K562 (cell line): ENCODE measurements around the gene KRTAP15-1. TPM values are rescaled to one million over a fixed set of nuclear protein-coding genes. Genes with fewer than 3 reads are reported as not detected.

Experiments
- ATAC-seq: fragments of 200-7000 bp; cut with Tn5 transposase; 3 replicates; pipeline ENCODE4 v1.9.1; 2020; ENCODE audit warnings: moderate library complexity
- BruUV-seq: library from RNA; stranded (reverse); fragments of 400-500 nt; replicated peaks from 2 replicates; lab custom pipeline; 2021; lab: Mats Ljungman, UMichigan
- CTCF ChIA-PET: fragments of 300-600 bp; formaldehyde crosslinking; extraction: SDS; loops from one replicate; lab custom pipeline; 2021; ENCODE audit warnings: low intra/inter-chr PET ratio; lab: Yijun Ruan, JAX
- POLR2A ChIA-PET: fragments of 300-600, 350-650 bp; sonication (Branson Sonifier 250); formaldehyde crosslinking; extraction: SDS; loops from one replicate; lab custom pipeline; 2021; ENCODE audit warnings: antibody characterized with exemption, inconsistent platforms; lab: Yijun Ruan, JAX
- DNase-seq, 4 experiments: peaks; one replicate each; pipeline versions ENCODE4 v3.0.0 to v3.0.0-alpha.2; 2011 to 2018; ENCODE audit warnings: low spot score in 3 of 4, mixed read lengths in 3 of 4; ENCODE audit errors: extremely low read depth in 1 of 4
- FAIRE-seq: peaks from 2 replicates; lab custom pipeline; 2011; peaks lifted over from hg19 to GRCh38; lab: Jason Lieb, UNC
- H2AFZ ChIP-seq: 2 replicates; pipeline ENCODE4 v1.6.0; 2011; ENCODE audit warnings: low read depth, low read length, control low read depth, inconsistent platforms
- H3K27ac ChIP-seq: fragments of 200-600 bp; 3 replicates; pipeline ENCODE4 v1.8.0; 2011; ENCODE audit warnings: low read depth, mild to moderate bottlenecking, control low read depth, inconsistent platforms, low read length, moderate library complexity, mixed read lengths; ENCODE audit errors: extremely low read depth
- H3K27me3 ChIP-seq, 2 experiments: fragments of 300-600 bp in 1 of 2; 2 replicates in 1 of 2; 3 replicates in 1 of 2; pipeline versions ENCODE4 v1.6.0 to v1.8.0; 2011; ENCODE audit warnings: inconsistent platforms in 2 of 2, low read length in 2 of 2, mild to moderate bottlenecking in 1 of 2, mixed read lengths in 1 of 2, moderate library complexity in 1 of 2; ENCODE audit not compliant: control insufficient read depth in 2 of 2, insufficient read depth in 2 of 2
- H3K36me3 ChIP-seq: fragments of 300-600 bp; 3 replicates; pipeline ENCODE4 v1.8.0; 2011; ENCODE audit warnings: mild to moderate bottlenecking, low read length, inconsistent platforms; ENCODE audit not compliant: control insufficient read depth, insufficient read depth
- H3K4me1 ChIP-seq, 2 experiments: fragments of 200-600 bp in 1 of 2; replicated peaks in 1 of 2; 2 replicates in 1 of 2; 3 replicates in 1 of 2; pipeline versions ENCODE4 v1.5.1 to v1.8.0; 2011; ENCODE audit warnings: inconsistent platforms in 2 of 2, low read length in 2 of 2, mild to moderate bottlenecking in 1 of 2, mixed read lengths in 1 of 2, moderate library complexity in 1 of 2; ENCODE audit not compliant: control insufficient read depth in 2 of 2, insufficient read depth in 2 of 2
- H3K4me2 ChIP-seq: 2 replicates; pipeline ENCODE4 v1.6.1; 2011; ENCODE audit warnings: low read length, control low read depth, inconsistent platforms, mixed read lengths; ENCODE audit not compliant: insufficient read depth
- H3K4me3 ChIP-seq: fragments of 200-600 bp; sonication (generic), shearing (Covaris generic); 2 replicates; pipeline ENCODE4 v1.5.1; 2016; ENCODE audit warnings: control low read depth, inconsistent platforms
- H3K79me2 ChIP-seq: fragments of 200-600 bp; 3 replicates; pipeline ENCODE4 v1.8.0; 2011; ENCODE audit warnings: low read length, inconsistent platforms; ENCODE audit not compliant: control insufficient read depth, insufficient read depth
- H3K9ac ChIP-seq, 2 experiments: 2 replicates each; pipeline versions ENCODE4 v1.6.0 to v1.6.1; 2011; ENCODE audit warnings: low read depth in 2 of 2, low read length in 2 of 2, control low read depth in 1 of 2, inconsistent platforms in 1 of 2, mild to moderate bottlenecking in 1 of 2, mixed read lengths in 1 of 2; ENCODE audit not compliant: insufficient read depth in 1 of 2
- H3K9me1 ChIP-seq: one replicate; pipeline ENCODE4 v1.6.0; 2011; ENCODE audit warnings: inconsistent platforms, mild to moderate bottlenecking, low read length, moderate library complexity; ENCODE audit not compliant: control insufficient read depth, insufficient read depth
- H3K9me3 ChIP-seq: replicated peaks from 2 replicates; pipeline ENCODE4 v1.5.1; 2011; ENCODE audit warnings: low read depth, low read length, inconsistent platforms; ENCODE audit not compliant: control insufficient read depth, insufficient read depth
- H4K20me1 ChIP-seq: replicated peaks from 2 replicates; pipeline ENCODE4 v1.6.1; 2011; ENCODE audit warnings: low read length, inconsistent platforms, mixed read lengths; ENCODE audit not compliant: control insufficient read depth, insufficient read depth
- HLTF ChIP-seq: fragments of 450-650 bp; IDR thresholded peaks from 2 replicates; pipeline ENCODE4 v1.6.1; 2016
- JUN ChIP-seq, 2 experiments: sonication (generic) in 1 of 2; formaldehyde crosslinking in 1 of 2; IDR thresholded peaks; 2 replicates each; pipeline versions ENCODE4 v1.6.1 to v1.8.0; 2012 to 2022; ENCODE audit warnings: borderline replicate concordance in 2 of 2, mild to moderate bottlenecking in 2 of 2, improper control_type of control experiment in 1 of 2, low read depth in 1 of 2, low read length in 1 of 2, missing genetic modification reagents in 1 of 2
- SAP30 ChIP-seq: fragments of 200-600 bp; sonication (generic); IDR thresholded peaks from 2 replicates; pipeline ENCODE4 v1.6.1; 2012; ENCODE audit warnings: borderline replicate concordance, low read depth, mild to moderate bottlenecking, moderate library complexity, low read length, control low read depth, inconsistent platforms; ENCODE audit not compliant: insufficient read depth, poor library complexity, severe bottlenecking
- TRIM24 ChIP-seq, 2 experiments: fragments of 450-650 bp; IDR thresholded peaks; 2 replicates each; pipeline ENCODE4 v1.6.1; 2016
- ZBTB34 ChIP-seq: fragments of 250-450 bp; sonication (Bioruptor Pico); IDR thresholded peaks from 2 replicates; pipeline ENCODE4 v1.8.0; 2021; ENCODE audit warnings: mild to moderate bottlenecking, moderate library complexity
- whole genome bisulfite sequencing: fragments of 100-300 bp; shearing (Covaris generic); methylation state at CpG from one replicate; pipeline ENCODE4 v1.1.6; 2016; ENCODE audit warnings: low coverage, mixed read lengths; ENCODE audit not compliant: insufficient coverage; ENCODE audit errors: missing lambda C conversion rate; 5-methylcytosine and 5-hydroxymethylcytosine counted together
- in situ Hi-C: fragments of 300-500 bp; cut with MboI; formaldehyde crosslinking; loops from 4 replicates; pipeline ENCODE4 v1.15.0; 2018; ENCODE audit warnings: inconsistent platforms, mixed read lengths
- intact Hi-C: fragments of 100-400 bp; cut with micrococcal nuclease; formaldehyde crosslinking; loops from 2 replicates; pipeline ENCODE4 v1.14.2; 2022
- polyA plus RNA-seq, 8 experiments: library from polyadenylated mRNA; depleted of rRNA in 4 of 8; stranded (reverse) in 5 of 8; unstranded in 3 of 8; fragments of >200 nt; fragmentation: Nextera tagmentation in 2 of 8; fragmentation: Illumina TruSeq in 1 of 8; extraction: Ambion mirVana in 2 of 8; extraction: Trizol in 1 of 8; gene quantifications; 2 replicates each; pipeline versions ENCODE4 v1.2.1 to v1.2.3, GENCODE V29; 2011 to 2014; ENCODE audit warnings: inconsistent platforms in 1 of 8, missing spikeins in 1 of 8
- total RNA-seq, 7 experiments: library from RNA; depleted of rRNA in 6 of 7; stranded (reverse); fragments of >200 nt in 6 of 7; fragmentation: Illumina TruSeq in 2 of 7; extraction: Trizol in 2 of 7; gene quantifications; 2 replicates each; pipeline versions ENCODE4 v1.2.1 to v1.2.3, GENCODE V29; 2011 to 2021; ENCODE audit warnings: low replicate concordance in 1 of 7

Gene KRTAP15-1
- total and polyA plus RNA-seq, 9 of the 15 experiments (the other 6 are each of a cell fraction or from before 2014, with no cell fraction given), result not detected

- intact Hi-C loops (no loop called here), in situ Hi-C loops (no loop called here)
- Histone ChIP-seq H3K4me2 (no peak within 1 kb of the TSS), H3K27me3 (no peaks in the 10 kb centered on the region), H3K36me3 (no peaks in the 10 kb centered on the region), H4K20me1 (no peaks in the 10 kb centered on the region), H3K9me1 (no peaks in the 10 kb centered on the region), H3K9ac (no peak within 1 kb of the TSS), H3K9me3 (no peaks in the 10 kb centered on the region; the same call in 1 of the 2 replicates), H3K4me3 (no peak within 1 kb of the TSS), H3K27ac (no peak within 1 kb of the TSS), H3K4me1 (no peaks in the 10 kb centered on the region), H2AFZ (no peak within 1 kb of the TSS), H3K79me2 (no peaks in the 10 kb centered on the region)
- 3% methylated on average over 2 of the region's 2 CpGs for WGBS
- CTCF ChIA-PET, result no interaction called here
- ATAC-seq, result no peak
- BruUV-seq, result no TSS peak
- FAIRE-seq, result no peak
- POLR2A ChIA-PET, result no interaction called here
- TF ChIP-seq TRIM24 (IDR thresholded peaks at IDR 0.05) (no peak), HLTF (no peak), JUN (IDR thresholded peaks at IDR 0.05; ENCODE audit: borderline replicate concordance, low read depth, low read length) (no peak), JUN (CRISPR knock-in tag; IDR thresholded peaks at IDR 0.05; ENCODE audit: borderline replicate concordance) (no peak), SAP30 (no peak), ZBTB34 (CRISPR knock-in tag) (no peak)
- no peak for DNase-seq
Observed at GRCh38 chr21:30487336-30487735, 47.3 kb downstream of the KRTAP15-1 start, which contains the start of gene KRTAP19-2. Gene KRTAP19-2, minus strand, starts transcription at chr21:30487436. Its CDS starts 88 bp downstream, at chr21:30487348.

Other genes starting within 250 kb of the KRTAP15-1 start
Only the 7 nearest of the 26 such genes appear.
- gene KRTAP13-1, start 44.2 kb upstream of the KRTAP15-1 start, total RNA-seq (2014; rRNA removed), result not detected in 2 replicates
- not detected in 2 replicates for gene KRTAP13-1, start 44.2 kb upstream of the KRTAP15-1 start, total RNA-seq (2014; rRNA removed; fragmentation: Illumina TruSeq; extraction: Trizol)
- gene KRTAP13-1, start 44.2 kb upstream of the KRTAP15-1 start, total RNA-seq (2015; rRNA removed; fragmentation: Illumina TruSeq; extraction: Trizol), result not detected in 2 replicates
- not detected in 2 replicates for gene KRTAP13-1, start 44.2 kb upstream of the KRTAP15-1 start, total RNA-seq (2021)
- not detected in 2 replicates for gene KRTAP13-1, start 44.2 kb upstream of the KRTAP15-1 start, polyA plus RNA-seq (2011; rRNA removed)
- not detected in 2 replicates for gene KRTAP13-1, start 44.2 kb upstream of the KRTAP15-1 start, polyA plus RNA-seq (2014; fragmentation: Illumina TruSeq; extraction: Trizol)
- not detected for gene KRTAP13-1, start 44.2 kb upstream of the KRTAP15-1 start, polyA plus RNA-seq (2014; fragmentation: Nextera tagmentation; extraction: Ambion mirVana)
- gene KRTAP13-1, start 44.2 kb upstream of the KRTAP15-1 start, polyA plus RNA-seq (2014; rRNA removed), result not detected in 2 replicates
- gene KRTAP13-3, start 14.3 kb upstream of the KRTAP15-1 start, total RNA-seq (2014; rRNA removed), result not detected in 2 replicates
- not detected in 2 replicates for gene KRTAP13-3, start 14.3 kb upstream of the KRTAP15-1 start, total RNA-seq (2014; rRNA removed; fragmentation: Illumina TruSeq; extraction: Trizol)
- not detected in 2 replicates for gene KRTAP13-3, start 14.3 kb upstream of the KRTAP15-1 start, total RNA-seq (2015; rRNA removed; fragmentation: Illumina TruSeq; extraction: Trizol)
- gene KRTAP13-3, start 14.3 kb upstream of the KRTAP15-1 start, total RNA-seq (2021), result not detected in 2 replicates
- not detected in 2 replicates for gene KRTAP13-3, start 14.3 kb upstream of the KRTAP15-1 start, polyA plus RNA-seq (2011; rRNA removed)
- gene KRTAP13-3, start 14.3 kb upstream of the KRTAP15-1 start, polyA plus RNA-seq (2014; fragmentation: Illumina TruSeq; extraction: Trizol), result not detected in 2 replicates
- gene KRTAP13-3, start 14.3 kb upstream of the KRTAP15-1 start, polyA plus RNA-seq (2014; fragmentation: Nextera tagmentation; extraction: Ambion mirVana), result not detected
- not detected in 2 replicates for gene KRTAP13-3, start 14.3 kb upstream of the KRTAP15-1 start, polyA plus RNA-seq (2014; rRNA removed)
- gene KRTAP13-4, start 10.1 kb upstream of the KRTAP15-1 start, total RNA-seq (2014; rRNA removed), result not detected in 2 replicates
- not detected in 2 replicates for gene KRTAP13-4, start 10.1 kb upstream of the KRTAP15-1 start, total RNA-seq (2014; rRNA removed; fragmentation: Illumina TruSeq; extraction: Trizol)
- gene KRTAP13-4, start 10.1 kb upstream of the KRTAP15-1 start, total RNA-seq (2015; rRNA removed; fragmentation: Illumina TruSeq; extraction: Trizol), result not detected in 2 replicates
- not detected in 2 replicates for gene KRTAP13-4, start 10.1 kb upstream of the KRTAP15-1 start, total RNA-seq (2021)
- gene KRTAP13-4, start 10.1 kb upstream of the KRTAP15-1 start, polyA plus RNA-seq (2011; rRNA removed), result not detected in 2 replicates
- not detected in 2 replicates for gene KRTAP13-4, start 10.1 kb upstream of the KRTAP15-1 start, polyA plus RNA-seq (2014; fragmentation: Illumina TruSeq; extraction: Trizol)
- gene KRTAP13-4, start 10.1 kb upstream of the KRTAP15-1 start, polyA plus RNA-seq (2014; fragmentation: Nextera tagmentation; extraction: Ambion mirVana), result not detected
- not detected in 2 replicates for gene KRTAP13-4, start 10.1 kb upstream of the KRTAP15-1 start, polyA plus RNA-seq (2014; rRNA removed)
- not detected in 2 replicates for gene KRTAP19-1, start 40.1 kb downstream of the KRTAP15-1 start, total RNA-seq (2014; rRNA removed)
- not detected in 2 replicates for gene KRTAP19-1, start 40.1 kb downstream of the KRTAP15-1 start, total RNA-seq (2014; rRNA removed; fragmentation: Illumina TruSeq; extraction: Trizol)
- not detected in 2 replicates for gene KRTAP19-1, start 40.1 kb downstream of the KRTAP15-1 start, total RNA-seq (2015; rRNA removed; fragmentation: Illumina TruSeq; extraction: Trizol)
- gene KRTAP19-1, start 40.1 kb downstream of the KRTAP15-1 start, total RNA-seq (2021), result not detected in 2 replicates
- not detected in 2 replicates for gene KRTAP19-1, start 40.1 kb downstream of the KRTAP15-1 start, polyA plus RNA-seq (2011; rRNA removed)
- not detected in 2 replicates for gene KRTAP19-1, start 40.1 kb downstream of the KRTAP15-1 start, polyA plus RNA-seq (2014; fragmentation: Illumina TruSeq; extraction: Trizol)
- gene KRTAP19-1, start 40.1 kb downstream of the KRTAP15-1 start, polyA plus RNA-seq (2014; fragmentation: Nextera tagmentation; extraction: Ambion mirVana), result not detected
- gene KRTAP19-1, start 40.1 kb downstream of the KRTAP15-1 start, polyA plus RNA-seq (2014; rRNA removed), result not detected in 2 replicates
- gene KRTAP19-2, start 47.2 kb downstream of the KRTAP15-1 start, total RNA-seq (2014; rRNA removed), result not detected in 2 replicates
- not detected in 2 replicates for gene KRTAP19-2, start 47.2 kb downstream of the KRTAP15-1 start, total RNA-seq (2014; rRNA removed; fragmentation: Illumina TruSeq; extraction: Trizol)
- not detected in 2 replicates for gene KRTAP19-2, start 47.2 kb downstream of the KRTAP15-1 start, total RNA-seq (2015; rRNA removed; fragmentation: Illumina TruSeq; extraction: Trizol)
- not detected in 2 replicates for gene KRTAP19-2, start 47.2 kb downstream of the KRTAP15-1 start, total RNA-seq (2021)
- gene KRTAP19-2, start 47.2 kb downstream of the KRTAP15-1 start, polyA plus RNA-seq (2011; rRNA removed), result not detected in 2 replicates
- gene KRTAP19-2, start 47.2 kb downstream of the KRTAP15-1 start, polyA plus RNA-seq (2014; fragmentation: Illumina TruSeq; extraction: Trizol), result not detected in 2 replicates
- not detected for gene KRTAP19-2, start 47.2 kb downstream of the KRTAP15-1 start, polyA plus RNA-seq (2014; fragmentation: Nextera tagmentation; extraction: Ambion mirVana)
- not detected in 2 replicates for gene KRTAP19-2, start 47.2 kb downstream of the KRTAP15-1 start, polyA plus RNA-seq (2014; rRNA removed)
- not detected in 2 replicates for gene KRTAP19-3, start 51.7 kb downstream of the KRTAP15-1 start, total RNA-seq (2014; rRNA removed)
- gene KRTAP19-3, start 51.7 kb downstream of the KRTAP15-1 start, total RNA-seq (2014; rRNA removed; fragmentation: Illumina TruSeq; extraction: Trizol), result not detected in 2 replicates
- gene KRTAP19-3, start 51.7 kb downstream of the KRTAP15-1 start, total RNA-seq (2015; rRNA removed; fragmentation: Illumina TruSeq; extraction: Trizol), result not detected in 2 replicates
- not detected in 2 replicates for gene KRTAP19-3, start 51.7 kb downstream of the KRTAP15-1 start, total RNA-seq (2021)
- gene KRTAP19-3, start 51.7 kb downstream of the KRTAP15-1 start, polyA plus RNA-seq (2011; rRNA removed), result not detected in 2 replicates
- not detected in 2 replicates for gene KRTAP19-3, start 51.7 kb downstream of the KRTAP15-1 start, polyA plus RNA-seq (2014; fragmentation: Illumina TruSeq; extraction: Trizol)
- not detected for gene KRTAP19-3, start 51.7 kb downstream of the KRTAP15-1 start, polyA plus RNA-seq (2014; fragmentation: Nextera tagmentation; extraction: Ambion mirVana)
- gene KRTAP19-3, start 51.7 kb downstream of the KRTAP15-1 start, polyA plus RNA-seq (2014; rRNA removed), result not detected in 2 replicates
- not detected in 2 replicates for gene KRTAP19-4, start 56.9 kb downstream of the KRTAP15-1 start, total RNA-seq (2014; rRNA removed)
- not detected in 2 replicates for gene KRTAP19-4, start 56.9 kb downstream of the KRTAP15-1 start, total RNA-seq (2014; rRNA removed; fragmentation: Illumina TruSeq; extraction: Trizol)
- not detected in 2 replicates for gene KRTAP19-4, start 56.9 kb downstream of the KRTAP15-1 start, total RNA-seq (2015; rRNA removed; fragmentation: Illumina TruSeq; extraction: Trizol)
- gene KRTAP19-4, start 56.9 kb downstream of the KRTAP15-1 start, total RNA-seq (2021), result not detected in 2 replicates
- gene KRTAP19-4, start 56.9 kb downstream of the KRTAP15-1 start, polyA plus RNA-seq (2011; rRNA removed), result not detected in 2 replicates
- gene KRTAP19-4, start 56.9 kb downstream of the KRTAP15-1 start, polyA plus RNA-seq (2014; fragmentation: Illumina TruSeq; extraction: Trizol), result not detected in 2 replicates
- not detected for gene KRTAP19-4, start 56.9 kb downstream of the KRTAP15-1 start, polyA plus RNA-seq (2014; fragmentation: Nextera tagmentation; extraction: Ambion mirVana)
- gene KRTAP19-4, start 56.9 kb downstream of the KRTAP15-1 start, polyA plus RNA-seq (2014; rRNA removed), result not detected in 2 replicates